Measurements from ENCODE around the gene AGK. TPM values are rescaled to one million over a fixed set of nuclear protein-coding genes. Genes with fewer than 3 reads are reported as not detected.

The AGK gene
- total RNA-seq, 1 experiment from 2014 or later, result 32.6 TPM

- Histone ChIP-seq H3K27me3 (ENCODE audit: control insufficient read depth, insufficient read depth, low read length) (no peaks in the 10 kb centered on the region), H3K9me3 (ENCODE audit: control insufficient read depth, insufficient read depth, low read depth, low read length) (no peaks in the 10 kb centered on the region), H3K27ac (ENCODE audit: low read length) (no peak overlapping the region), H3K4me1 (ENCODE audit: control insufficient read depth, insufficient read depth, low read length) (no peaks in the 10 kb centered on the region), H3K4me3 (ENCODE audit: low read depth in 2 of 2, low read length in 2 of 2) (no peak overlapping the region), H3K36me3 (ENCODE audit: control insufficient read depth, insufficient read depth, low read length) (no peaks in the 10 kb centered on the region; the same call in 1 of the 2 replicates)
- ChIA-PET CTCF (no interaction called here), POLR2A (no interaction called here)
- no TSS peak for BruUV-seq (replicated peaks)
- no peak for TF ChIP-seq POLR2AphosphoS5 (IDR thresholded peaks at IDR 0.05; ENCODE audit: low read depth, low read length)
- no peak for TF ChIP-seq TCF7L2 (IDR thresholded peaks at IDR 0.05; ENCODE audit: low read depth, low read length)
- TF ChIP-seq, protein P1, sequence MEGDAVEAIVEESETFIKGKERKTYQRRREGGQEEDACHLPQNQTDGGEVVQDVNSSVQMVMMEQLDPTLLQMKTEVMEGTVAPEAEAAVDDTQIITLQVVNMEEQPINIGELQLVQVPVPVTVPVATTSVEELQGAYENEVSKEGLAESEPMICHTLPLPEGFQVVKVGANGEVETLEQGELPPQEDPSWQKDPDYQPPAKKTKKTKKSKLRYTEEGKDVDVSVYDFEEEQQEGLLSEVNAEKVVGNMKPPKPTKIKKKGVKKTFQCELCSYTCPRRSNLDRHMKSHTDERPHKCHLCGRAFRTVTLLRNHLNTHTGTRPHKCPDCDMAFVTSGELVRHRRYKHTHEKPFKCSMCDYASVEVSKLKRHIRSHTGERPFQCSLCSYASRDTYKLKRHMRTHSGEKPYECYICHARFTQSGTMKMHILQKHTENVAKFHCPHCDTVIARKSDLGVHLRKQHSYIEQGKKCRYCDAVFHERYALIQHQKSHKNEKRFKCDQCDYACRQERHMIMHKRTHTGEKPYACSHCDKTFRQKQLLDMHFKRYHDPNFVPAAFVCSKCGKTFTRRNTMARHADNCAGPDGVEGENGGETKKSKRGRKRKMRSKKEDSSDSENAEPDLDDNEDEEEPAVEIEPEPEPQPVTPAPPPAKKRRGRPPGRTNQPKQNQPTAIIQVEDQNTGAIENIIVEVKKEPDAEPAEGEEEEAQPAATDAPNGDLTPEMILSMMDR (IDR thresholded peaks at IDR 0.05), result no peak
- TF ChIP-seq, protein P2, sequence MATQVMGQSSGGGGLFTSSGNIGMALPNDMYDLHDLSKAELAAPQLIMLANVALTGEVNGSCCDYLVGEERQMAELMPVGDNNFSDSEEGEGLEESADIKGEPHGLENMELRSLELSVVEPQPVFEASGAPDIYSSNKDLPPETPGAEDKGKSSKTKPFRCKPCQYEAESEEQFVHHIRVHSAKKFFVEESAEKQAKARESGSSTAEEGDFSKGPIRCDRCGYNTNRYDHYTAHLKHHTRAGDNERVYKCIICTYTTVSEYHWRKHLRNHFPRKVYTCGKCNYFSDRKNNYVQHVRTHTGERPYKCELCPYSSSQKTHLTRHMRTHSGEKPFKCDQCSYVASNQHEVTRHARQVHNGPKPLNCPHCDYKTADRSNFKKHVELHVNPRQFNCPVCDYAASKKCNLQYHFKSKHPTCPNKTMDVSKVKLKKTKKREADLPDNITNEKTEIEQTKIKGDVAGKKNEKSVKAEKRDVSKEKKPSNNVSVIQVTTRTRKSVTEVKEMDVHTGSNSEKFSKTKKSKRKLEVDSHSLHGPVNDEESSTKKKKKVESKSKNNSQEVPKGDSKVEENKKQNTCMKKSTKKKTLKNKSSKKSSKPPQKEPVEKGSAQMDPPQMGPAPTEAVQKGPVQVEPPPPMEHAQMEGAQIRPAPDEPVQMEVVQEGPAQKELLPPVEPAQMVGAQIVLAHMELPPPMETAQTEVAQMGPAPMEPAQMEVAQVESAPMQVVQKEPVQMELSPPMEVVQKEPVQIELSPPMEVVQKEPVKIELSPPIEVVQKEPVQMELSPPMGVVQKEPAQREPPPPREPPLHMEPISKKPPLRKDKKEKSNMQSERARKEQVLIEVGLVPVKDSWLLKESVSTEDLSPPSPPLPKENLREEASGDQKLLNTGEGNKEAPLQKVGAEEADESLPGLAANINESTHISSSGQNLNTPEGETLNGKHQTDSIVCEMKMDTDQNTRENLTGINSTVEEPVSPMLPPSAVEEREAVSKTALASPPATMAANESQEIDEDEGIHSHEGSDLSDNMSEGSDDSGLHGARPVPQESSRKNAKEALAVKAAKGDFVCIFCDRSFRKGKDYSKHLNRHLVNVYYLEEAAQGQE (IDR thresholded peaks at IDR 0.05; ENCODE audit: insufficient read depth in 1 of 2, low read depth in 2 of 2, low read length in 1 of 2), result no peak
- no peak for TF ChIP-seq SIN3A (IDR thresholded peaks at IDR 0.05; ENCODE audit: borderline replicate concordance, insufficient read depth, low read depth, low read length)
- no peak for DNase-seq (ENCODE audit: low read depth, low spot score)
- ATAC-seq, result no peak
- in situ Hi-C loops (cut with HindIII; ENCODE audit: low pct_unique_long_range_greater_than_20kb, low sequenced_read_pairs) (no loop called here), intact Hi-C loops (cut with micrococcal nuclease; ENCODE audit: unreplicated experiment) (no loop called here)
Measured at GRCh38 chr7:141610671-141611070, 59.5 kb downstream of the AGK start.

- no TSS peak for BruUV-seq (replicated peaks)
- Histone ChIP-seq H3K9me3 (ENCODE audit: control insufficient read depth, insufficient read depth, low read depth, low read length) (no peaks in the 10 kb centered on the region), H3K27ac (ENCODE audit: low read length) (no peak overlapping the region), H3K36me3 (ENCODE audit: control insufficient read depth, insufficient read depth, low read length) (no peaks in the 10 kb centered on the region; the same call in 1 of the 2 replicates), H3K4me3 (ENCODE audit: low read depth in 2 of 2, low read length in 2 of 2) (no peak overlapping the region), H3K4me1 (ENCODE audit: control insufficient read depth, insufficient read depth, low read length) (no peaks in the 10 kb centered on the region), H3K27me3 (ENCODE audit: control insufficient read depth, insufficient read depth, low read length) (no peaks in the 10 kb centered on the region)
- ATAC-seq (no peak), DNase-seq (ENCODE audit: low read depth, low spot score) (no peak)
- ChIA-PET POLR2A (no interaction called here), CTCF (no interaction called here)
- intact Hi-C loops (cut with micrococcal nuclease; ENCODE audit: unreplicated experiment), result no loop called here
- TF ChIP-seq POLR2AphosphoS5 (IDR thresholded peaks at IDR 0.05; ENCODE audit: low read depth, low read length), result no peak
- TF ChIP-seq, protein P1 (IDR thresholded peaks at IDR 0.05), result no peak
- TF ChIP-seq, protein P2 (IDR thresholded peaks at IDR 0.05; ENCODE audit: insufficient read depth in 1 of 2, low read depth in 2 of 2, low read length in 1 of 2), result no peak
- no peak for TF ChIP-seq SIN3A (IDR thresholded peaks at IDR 0.05; ENCODE audit: borderline replicate concordance, insufficient read depth, low read depth, low read length)
- TF ChIP-seq TCF7L2 (IDR thresholded peaks at IDR 0.05; ENCODE audit: low read depth, low read length), result no peak
- in situ Hi-C loops (cut with HindIII; ENCODE audit: low pct_unique_long_range_greater_than_20kb, low sequenced_read_pairs), result no loop called here
Measured at GRCh38 chr7:141612861-141613260, 61.7 kb downstream of the AGK start.

Measured in Panc1 (cell line).